OCI-LY7 (cell line): ENCODE data around the gene ZDHHC11B.
"Not testable (repeated sequence)": the region's sequence is repeated elsewhere in the genome, so short reads cannot be mapped to it uniquely, and the experiment has no call there.

ENCODE experiments used
- EZH2phosphoT487 ChIP-seq: fragments of 200-600 bp; sonication (generic); IDR thresholded peaks from 2 replicates; pipeline ENCODE4 v1.6.1; 2018; ENCODE audit warnings: low read depth, borderline replicate concordance, mild to moderate bottlenecking, mixed run types, antibody characterized with exemption, low read length, moderate library complexity, mixed read lengths
- TF ChIP-seq, protein P1 (sequence below): fragments of 200-600 bp; sonication (generic); conservative IDR thresholded peaks from 2 replicates; pipeline ENCODE4 v1.5.1; 2014; ENCODE audit warnings: mild to moderate bottlenecking, antibody characterized with exemption, low read length, moderate library complexity, mixed read lengths

DNA sequence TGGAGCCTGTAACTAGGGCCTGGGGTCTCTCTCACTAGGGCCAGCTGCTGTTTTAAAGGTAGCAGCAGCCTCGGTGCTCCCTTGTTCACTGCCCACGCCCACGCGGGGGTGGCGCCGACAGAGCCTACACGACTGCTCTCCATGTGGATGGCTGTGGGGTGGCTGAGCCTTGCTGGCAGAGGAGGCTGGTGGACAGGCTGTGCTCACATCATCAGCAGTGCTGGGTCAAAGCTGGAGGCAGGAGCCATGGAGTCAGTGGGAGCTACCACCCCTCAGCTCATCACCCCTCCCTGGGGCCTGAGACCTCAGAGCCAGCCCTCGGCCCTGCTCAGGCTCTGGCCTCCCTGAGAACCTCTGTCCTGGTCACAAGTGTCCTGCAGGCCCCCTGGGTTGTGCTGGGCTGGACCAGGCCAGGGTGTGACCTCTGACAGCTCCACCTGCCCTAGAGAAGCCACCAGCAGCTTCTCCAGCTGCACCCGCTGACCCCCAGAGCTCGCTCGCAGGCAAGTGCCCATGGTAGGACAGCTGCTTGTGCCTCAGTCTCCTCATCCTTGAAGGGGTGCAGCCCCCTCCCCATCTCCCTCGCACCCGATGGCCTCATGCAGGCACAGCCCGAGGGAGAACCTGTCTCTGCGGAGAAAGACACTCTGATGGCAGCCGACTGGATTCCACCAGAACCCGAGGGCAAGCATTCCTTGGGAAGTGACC lies 101.7 kb downstream of the ZDHHC11B start:
- TF ChIP-seq, protein P1, sequence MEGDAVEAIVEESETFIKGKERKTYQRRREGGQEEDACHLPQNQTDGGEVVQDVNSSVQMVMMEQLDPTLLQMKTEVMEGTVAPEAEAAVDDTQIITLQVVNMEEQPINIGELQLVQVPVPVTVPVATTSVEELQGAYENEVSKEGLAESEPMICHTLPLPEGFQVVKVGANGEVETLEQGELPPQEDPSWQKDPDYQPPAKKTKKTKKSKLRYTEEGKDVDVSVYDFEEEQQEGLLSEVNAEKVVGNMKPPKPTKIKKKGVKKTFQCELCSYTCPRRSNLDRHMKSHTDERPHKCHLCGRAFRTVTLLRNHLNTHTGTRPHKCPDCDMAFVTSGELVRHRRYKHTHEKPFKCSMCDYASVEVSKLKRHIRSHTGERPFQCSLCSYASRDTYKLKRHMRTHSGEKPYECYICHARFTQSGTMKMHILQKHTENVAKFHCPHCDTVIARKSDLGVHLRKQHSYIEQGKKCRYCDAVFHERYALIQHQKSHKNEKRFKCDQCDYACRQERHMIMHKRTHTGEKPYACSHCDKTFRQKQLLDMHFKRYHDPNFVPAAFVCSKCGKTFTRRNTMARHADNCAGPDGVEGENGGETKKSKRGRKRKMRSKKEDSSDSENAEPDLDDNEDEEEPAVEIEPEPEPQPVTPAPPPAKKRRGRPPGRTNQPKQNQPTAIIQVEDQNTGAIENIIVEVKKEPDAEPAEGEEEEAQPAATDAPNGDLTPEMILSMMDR, result not testable (repeated sequence)
- not testable (repeated sequence) for TF ChIP-seq EZH2phosphoT487
